Activated T-helper 1 cell treated with anti-CD3 and anti-CD28 coated beads, Interleukin-2, amount 50 U/mL, for 16 hours (primary cell): ENCODE measurements around the gene SF3B4.
"Not testable (repeated sequence)": the region's sequence is repeated elsewhere in the genome, so short reads cannot be mapped to it uniquely, and the experiment has no call there.

Source experiments
- DNase-seq, 2 donors: peaks; one replicate each; pipeline ENCODE4 v3.0.0-alpha.2; 2020; ENCODE audit warnings: low read depth in 1 of 2, low spot score in 1 of 2

The SF3B4 gene

GRCh38 chr1:149927563-149928400 lies at the start of gene SF3B4:
Gene SF3B4 (minus strand): TSS chr1:149927803. CDS start chr1:149927759, 44 bp downstream.
- DNase-seq, result peak; percentile 91 to 92

- DNase-seq, result no peak
Observed at GRCh38 chr1:149977345-149977744, 49.7 kb upstream of the SF3B4 start.

- DNase-seq, result no peak
Observed at GRCh38 chr1:149972547-149972946, 44.9 kb upstream of the SF3B4 start.

GRCh38 chr1:149967646-149968045 lies 40.0 kb upstream of the SF3B4 start:
- no peak for DNase-seq

- no peak for DNase-seq
Observed at GRCh38 chr1:149967041-149967440, 39.4 kb upstream of the SF3B4 start.

- DNase-seq, result no peak
Observed at GRCh38 chr1:149966405-149966804, 38.8 kb upstream of the SF3B4 start.

- no peak for DNase-seq
Observed at GRCh38 chr1:149965440-149965839, 37.8 kb upstream of the SF3B4 start.

- DNase-seq, result no peak
Observed at GRCh38 chr1:149963358-149963757, 35.8 kb upstream of the SF3B4 start.

GRCh38 chr1:149962736-149963135 lies 35.1 kb upstream of the SF3B4 start:
- DNase-seq, result no peak

- no peak for DNase-seq
Observed at GRCh38 chr1:149962039-149962647, 34.5 kb upstream of the SF3B4 start.

- DNase-seq, result not testable (repeated sequence)
Observed at GRCh38 chr1:149957548-149957947, 29.9 kb upstream of the SF3B4 start.

GRCh38 chr1:149949911-149950310 lies 22.3 kb upstream of the SF3B4 start:
- DNase-seq, result no peak

GRCh38 chr1:149945206-149945605 lies 17.6 kb upstream of the SF3B4 start:
- DNase-seq, result no peak

GRCh38 chr1:149942885-149943284 lies 15.3 kb upstream of the SF3B4 start:
- no peak for DNase-seq

- DNase-seq, result no peak
Observed at GRCh38 chr1:149942207-149942606, 14.6 kb upstream of the SF3B4 start.

GRCh38 chr1:149940427-149940826 lies 12.8 kb upstream of the SF3B4 start:
- no peak for DNase-seq

- DNase-seq, result not testable (repeated sequence)
Observed at GRCh38 chr1:149938668-149939003, 11.0 kb upstream of the SF3B4 start.

- no peak for DNase-seq
Observed at GRCh38 chr1:149937759-149938158, 10.2 kb upstream of the SF3B4 start.

GRCh38 chr1:149936992-149937705 lies 9.5 kb upstream of the SF3B4 start:
- no peak for DNase-seq

GRCh38 chr1:149936170-149936991 lies 8.8 kb upstream of the SF3B4 start, which contains the start of gene MTMR11:
Gene MTMR11 (minus strand): TSS chr1:149936879. CDS start chr1:149936647, 232 bp downstream.
- no peak for DNase-seq

GRCh38 chr1:149934356-149934755 lies 6.8 kb upstream of the SF3B4 start:
- no peak for DNase-seq
